IMR-90 (cell line): ENCODE data around the gene RAD51B. TPM values are rescaled to one million over a fixed set of nuclear protein-coding genes. Genes with fewer than 3 reads are reported as not detected.

Experiments used
- ATAC-seq: fragments of 200-7000 bp; cut with Tn5 transposase; 2 replicates; pipeline ENCODE4 v1.9.1; 2020; ENCODE audit warnings: low read depth, mild to moderate bottlenecking, moderate library complexity
- BruUV-seq: library from RNA; stranded (reverse); fragments of 400-500 nt; replicated peaks from 2 replicates; lab custom pipeline; 2021; lab: Mats Ljungman, UMichigan
- CTCF ChIA-PET: fragments of 300-600 bp; formaldehyde crosslinking; extraction: SDS; loops from one replicate; lab custom pipeline; 2021; ENCODE audit warnings: antibody characterized with exemption; lab: Yijun Ruan, JAX
- POLR2A ChIA-PET: fragments of 300-600 bp; sonication (Branson Sonifier 250); formaldehyde crosslinking; loops from one replicate; lab custom pipeline; 2022; ENCODE audit warnings: antibody characterized with exemption; ENCODE audit not compliant: unreplicated experiment; lab: Charles Lee
- DNase-seq: peaks from one replicate; pipeline ENCODE4 v3.0.0; 2013
- H2AFZ ChIP-seq: replicated peaks from 2 replicates; pipeline ENCODE3; 2013; ENCODE audit warnings: low read length, mild to moderate bottlenecking; ENCODE audit not compliant: poor library complexity
- H2AK5ac ChIP-seq: 2 replicates; pipeline ENCODE4 v1.6.1; 2013; ENCODE audit warnings: low read depth, low read length, inconsistent platforms
- H2AK9ac ChIP-seq: replicated peaks from 2 replicates; pipeline ENCODE3; 2013; ENCODE audit warnings: mild to moderate bottlenecking, low read depth, low read length, moderate library complexity; ENCODE audit not compliant: poor library complexity
- H2BK120ac ChIP-seq: 2 replicates; pipeline ENCODE4 v1.6.1; 2013; ENCODE audit warnings: low read depth, low read length, inconsistent platforms
- H2BK15ac ChIP-seq: 3 replicates; pipeline ENCODE4 v1.6.1; 2013; ENCODE audit warnings: low read depth, low read length, inconsistent platforms
- H2BK20ac ChIP-seq: 2 replicates; pipeline ENCODE4 v1.6.1; 2013; ENCODE audit warnings: low read depth, mild to moderate bottlenecking, inconsistent platforms, low read length, moderate library complexity
- H2BK5ac ChIP-seq: 2 replicates; pipeline ENCODE4 v1.6.1; 2013; ENCODE audit warnings: mild to moderate bottlenecking, low read depth, low read length, inconsistent platforms; ENCODE audit not compliant: poor library complexity, severe bottlenecking
- H3K14ac ChIP-seq: replicated peaks from 2 replicates; pipeline ENCODE4 v1.6.1; 2013; ENCODE audit warnings: low read depth, low read length, inconsistent platforms
- H3K18ac ChIP-seq: 2 replicates; pipeline ENCODE4 v1.6.1; 2013; ENCODE audit warnings: low read depth, low read length, control low read depth
- H3K23ac ChIP-seq: 2 replicates; pipeline ENCODE4 v1.6.1; 2013; ENCODE audit warnings: low read depth, low read length, inconsistent platforms
- H3K27ac ChIP-seq: 2 replicates; pipeline ENCODE4 v1.5.1; 2013; ENCODE audit warnings: mild to moderate bottlenecking, control low read depth, low read length; ENCODE audit not compliant: insufficient read depth
- H3K27me3 ChIP-seq: 2 replicates; pipeline ENCODE4 v1.6.1; 2013; ENCODE audit warnings: low read length; ENCODE audit not compliant: control insufficient read depth, insufficient read depth
- H3K36me3 ChIP-seq: 2 replicates; pipeline ENCODE4 v1.6.1; 2013; ENCODE audit warnings: low read length, mixed read lengths; ENCODE audit not compliant: control insufficient read depth, insufficient read depth
- H3K4ac ChIP-seq: 2 replicates; pipeline ENCODE4 v1.6.1; 2013; ENCODE audit warnings: low read depth, low read length, inconsistent platforms
- H3K4me1 ChIP-seq: 2 replicates; pipeline ENCODE4 v1.6.1; 2013; ENCODE audit warnings: low read length, mixed read lengths; ENCODE audit not compliant: control insufficient read depth, insufficient read depth
- H3K4me2 ChIP-seq: 2 replicates; pipeline ENCODE4 v1.6.1; 2013; ENCODE audit warnings: low read depth, mild to moderate bottlenecking, control low read depth, low read length, moderate library complexity
- H3K4me3 ChIP-seq: 2 replicates; pipeline ENCODE4 v1.5.1; 2013; ENCODE audit warnings: low read depth, mild to moderate bottlenecking, control low read depth, low read length, moderate library complexity; ENCODE audit not compliant: insufficient read depth
- H3K56ac ChIP-seq: 2 replicates; pipeline ENCODE4 v1.6.1; 2013; ENCODE audit warnings: low read length, inconsistent platforms; ENCODE audit not compliant: insufficient read depth; ENCODE audit errors: extremely low read depth
- H3K79me1 ChIP-seq, 2 experiments: 2 replicates each; pipeline ENCODE4 v1.6.1; 2013; ENCODE audit warnings: low read length in 2 of 2, inconsistent platforms in 1 of 2, low read depth in 1 of 2
- H3K9ac ChIP-seq: 2 replicates; pipeline ENCODE4 v1.6.1; 2013; ENCODE audit warnings: low read depth, low read length, control low read depth
- H3K9me1 ChIP-seq: 2 replicates; pipeline ENCODE4 v1.6.1; 2013; ENCODE audit warnings: low read length, inconsistent platforms; ENCODE audit not compliant: insufficient read depth
- H3K9me3 ChIP-seq: 2 replicates; pipeline ENCODE4 v1.6.1; 2013; ENCODE audit warnings: low read length; ENCODE audit not compliant: control insufficient read depth, insufficient read depth
- H4K20me1 ChIP-seq: 2 replicates; pipeline ENCODE4 v1.6.1; 2013; ENCODE audit warnings: low read length, inconsistent platforms; ENCODE audit not compliant: insufficient read depth
- H4K5ac ChIP-seq: 2 replicates; pipeline ENCODE4 v1.6.1; 2013; ENCODE audit warnings: mild to moderate bottlenecking, low read depth, low read length, control low read depth
- H4K8ac ChIP-seq, 2 experiments: 2 replicates each; pipeline ENCODE4 v1.6.1; 2013; ENCODE audit warnings: low read depth in 2 of 2, low read length in 2 of 2, control low read depth in 1 of 2, inconsistent platforms in 1 of 2
- H4K91ac ChIP-seq: 2 replicates; pipeline ENCODE4 v1.6.1; 2013; ENCODE audit warnings: low read depth, low read length, inconsistent platforms; ENCODE audit not compliant: insufficient read depth
- BHLHE40 ChIP-seq: fragments of 150-350 bp; IDR thresholded peaks from 2 replicates; pipeline ENCODE4 v1.6.1; 2016; ENCODE audit warnings: mild to moderate bottlenecking, low read depth, low read length
- CEBPB ChIP-seq: IDR thresholded peaks from 2 replicates; pipeline ENCODE4 v1.6.1; 2012; ENCODE audit warnings: low read depth, low read length, improper control_type of control experiment
- CHD1 ChIP-seq: IDR thresholded peaks from 2 replicates; pipeline ENCODE4 v1.6.1; 2012; ENCODE audit warnings: low read depth, low read length, improper control_type of control experiment
- CTCF ChIP-seq: conservative IDR thresholded peaks from 2 replicates; pipeline ENCODE4 v1.5.1; 2012; ENCODE audit warnings: mild to moderate bottlenecking, low read depth, low read length, improper control_type of control experiment
- ELK1 ChIP-seq: fragments of 150-350 bp; IDR thresholded peaks from 2 replicates; pipeline ENCODE4 v1.6.1; 2016; ENCODE audit warnings: low read depth, mild to moderate bottlenecking, low read length, moderate library complexity, borderline replicate concordance
- FOS ChIP-seq: fragments of 150-350 bp; IDR thresholded peaks from 2 replicates; pipeline ENCODE4 v1.6.1; 2016; ENCODE audit warnings: low read depth, low read length
- MAFK ChIP-seq: IDR thresholded peaks from 2 replicates; pipeline ENCODE4 v1.6.1; 2012; ENCODE audit warnings: low read depth, low read length, improper control_type of control experiment
- MAZ ChIP-seq: IDR thresholded peaks from 2 replicates; pipeline ENCODE4 v1.6.1; 2012; ENCODE audit warnings: low read depth, mild to moderate bottlenecking, low read length, improper control_type of control experiment, moderate library complexity, borderline replicate concordance
- MXI1 ChIP-seq: IDR thresholded peaks from 2 replicates; pipeline ENCODE4 v1.6.1; 2012; ENCODE audit warnings: low read depth, mild to moderate bottlenecking, low read length, moderate library complexity, borderline replicate concordance
- NFE2L2 ChIP-seq: fragments of 150-350 bp; IDR thresholded peaks from 2 replicates; pipeline ENCODE4 v1.6.1; 2016; ENCODE audit warnings: low read depth, mild to moderate bottlenecking, low read length
- POLR2A ChIP-seq: IDR thresholded peaks from 2 replicates; pipeline ENCODE4 v1.6.1; 2012; ENCODE audit warnings: mild to moderate bottlenecking, low read depth, low read length
- RAD21 ChIP-seq: IDR thresholded peaks from 2 replicates; pipeline ENCODE4 v1.6.1; 2012; ENCODE audit warnings: low read length, improper control_type of control experiment
- RCOR1 ChIP-seq: IDR thresholded peaks from 2 replicates; pipeline ENCODE4 v1.6.1; 2012; ENCODE audit warnings: mild to moderate bottlenecking, low read length, improper control_type of control experiment; ENCODE audit not compliant: insufficient replicate concordance
- RFX5 ChIP-seq: IDR thresholded peaks from 2 replicates; pipeline ENCODE4 v1.8.0; 2012; ENCODE audit warnings: low read depth, mild to moderate bottlenecking, low read length, moderate library complexity
- SMC3 ChIP-seq: fragments of 150-350 bp; IDR thresholded peaks from 2 replicates; pipeline ENCODE4 v1.6.1; 2016; ENCODE audit warnings: low read depth, mild to moderate bottlenecking, antibody characterized with exemption, low read length, moderate library complexity
- USF2 ChIP-seq: fragments of 150-350 bp; IDR thresholded peaks from 2 replicates; pipeline ENCODE4 v1.6.1; 2017; ENCODE audit warnings: mild to moderate bottlenecking, antibody characterized with exemption, low read length, low read depth
- WGBS, 2 experiments: methylation state at CpG; one replicate each; pipeline versions ENCODE4 v1.1.5 to v1.1.7; 2013; ENCODE audit warnings: missing lambda C conversion rate in 2 of 2; ENCODE audit not compliant: insufficient read length in 1 of 2; ENCODE audit errors: extremely low coverage in 2 of 2; 5-methylcytosine and 5-hydroxymethylcytosine counted together
- dilution Hi-C: fragments of 300-500 bp; cut with HindIII; formaldehyde crosslinking; loops from one replicate; pipeline ENCODE4 v1.14.3; 2018; ENCODE audit warnings: low sequenced_read_pairs; ENCODE audit not compliant: unreplicated experiment
- in situ Hi-C: fragments of 300-500 bp; cut with MboI; formaldehyde crosslinking; loops from 3 replicates; pipeline ENCODE4 v1.14.3; 2019; ENCODE audit warnings: low sequenced_read_pairs, inconsistent platforms, mixed read lengths
- intact Hi-C: fragments of 100-400 bp; cut with micrococcal nuclease; formaldehyde crosslinking; loops from 2 replicates; pipeline ENCODE4 v1.10.0; 2022
- polyA plus RNA-seq, 3 experiments: library from polyadenylated mRNA; depleted of rRNA; stranded (reverse); fragments of >200 nt; gene quantifications; 2 replicates each; pipeline ENCODE4 v1.2.3, GENCODE V29; 2012; ENCODE audit warnings: low replicate concordance in 1 of 3
- total RNA-seq: library from RNA; depleted of rRNA; stranded (reverse); fragments of >200 nt; gene quantifications from 2 replicates; pipeline ENCODE4 v1.2.3, GENCODE V29; 2012

Gene RAD51B
- total and polyA plus RNA-seq, 2 of the 4 experiments (the other 2 are of a cell fraction): 5.1 to 18.8 TPM

GRCh38 chr14:68473069-68473468 is 653.5 kb downstream of the RAD51B start:
- POLR2A ChIA-PET: no interaction called here

More at GRCh38 chr14:68473069-68473468, 653.5 kb downstream of the RAD51B start:
- no peak for ATAC-seq
- no peak for DNase-seq
- Histone ChIP-seq H2BK20ac (no peak overlapping the region), H3K9ac (no peak overlapping the region), H3K79me1 (no peaks in the 10 kb centered on the region), H3K4me3 (no peak overlapping the region), H2BK5ac (no peak overlapping the region), H4K91ac (no peak overlapping the region), H3K36me3 (no peaks in the 10 kb centered on the region), H2BK120ac (no peak overlapping the region), H3K27me3 (no peaks in the 10 kb centered on the region), H3K4ac (no peak overlapping the region), H3K23ac (no peak overlapping the region), H4K8ac (no peak overlapping the region), H3K56ac (no peak overlapping the region), H3K18ac (no peak overlapping the region), H4K5ac (no peak overlapping the region), H3K9me3 (no peaks in the 10 kb centered on the region), H2AK5ac (no peak overlapping the region), H2BK15ac (no peak overlapping the region), H4K20me1 (no peaks in the 10 kb centered on the region), H2AFZ (no peak overlapping the region), H3K27ac (no peak overlapping the region), H2AK9ac (no peak overlapping the region), H3K14ac (no peak overlapping the region), H3K4me1 (peaks cover 9% of the 10 kb centered on the region), H3K4me2 (no peak overlapping the region), H3K9me1 (peaks cover 14% of the 10 kb centered on the region)
- BruUV-seq: no TSS peak
- dilution Hi-C loops (no loop called here), intact Hi-C loops (no loop called here), in situ Hi-C loops (no loop called here)
- 100% methylated on average over 1 of the region's 4 CpGs; no CpG with 5 or more reads in 1 of the 2 experiments for WGBS, 2 experiments
- CTCF ChIA-PET: no interaction called here
- TF ChIP-seq NFE2L2: no peak
- no peak for TF ChIP-seq ELK1
- TF ChIP-seq USF2: no peak
- no peak for TF ChIP-seq MAZ
- TF ChIP-seq CHD1: no peak
- TF ChIP-seq MXI1: no peak
- TF ChIP-seq SMC3: no peak
- TF ChIP-seq CTCF: no peak
- no peak for TF ChIP-seq RCOR1
- TF ChIP-seq RAD21: no peak
- no peak for TF ChIP-seq MAFK
- no peak for TF ChIP-seq CEBPB
- TF ChIP-seq POLR2A: no peak
- TF ChIP-seq FOS: no peak
- TF ChIP-seq BHLHE40: no peak
- TF ChIP-seq RFX5: no peak
